NOMO-1 treated with DMSO at 0.1 percent for 48 hours (cell line): Measurements from ENCODE around the gene ISG15.
"Not testable (repeated sequence)": the region's sequence is repeated elsewhere in the genome, so short reads cannot be mapped to it uniquely, and the experiment has no call there.

Experiments
- DNase-seq: peaks from one replicate; lab custom pipeline; 2025; ENCODE audit not compliant: unreplicated experiment; lab: John Stamatoyannopoulos, UW

The ISG15 gene

GRCh38 chr1:1043921-1044320 lies 30.6 kb downstream of the ISG15 start:
- DNase-seq, result no peak

GRCh38 chr1:1044455-1045078 lies 31.3 kb downstream of the ISG15 start:
- DNase-seq, result no peak

- DNase-seq, result no peak
These were observed 31.8 kb downstream of the ISG15 start for GRCh38 chr1:1045129-1045528.

GRCh38 chr1:1046243-1046642 lies 32.9 kb downstream of the ISG15 start:
- DNase-seq, result no peak

- DNase-seq, result no peak
These were observed 33.5 kb downstream of the ISG15 start for GRCh38 chr1:1046767-1047166.

GRCh38 chr1:1047407-1047806 lies 34.1 kb downstream of the ISG15 start:
- no peak for DNase-seq

GRCh38 chr1:1047963-1048362 lies 34.7 kb downstream of the ISG15 start:
- no peak for DNase-seq

GRCh38 chr1:1048765-1049164 lies 35.5 kb downstream of the ISG15 start:
- DNase-seq, result no peak

GRCh38 chr1:1049318-1050165 lies 36.2 kb downstream of the ISG15 start:
- DNase-seq, result no peak

- no peak for DNase-seq
These were observed 37.3 kb downstream of the ISG15 start for GRCh38 chr1:1050577-1051052.

- no peak for DNase-seq
These were observed 38.0 kb downstream of the ISG15 start for GRCh38 chr1:1051127-1051810.

- DNase-seq, result no peak
These were observed 38.9 kb downstream of the ISG15 start for GRCh38 chr1:1052003-1052840.

- no peak for DNase-seq
These were observed 39.7 kb downstream of the ISG15 start for GRCh38 chr1:1053022-1053421.

- DNase-seq, result no peak
These were observed 40.4 kb downstream of the ISG15 start for GRCh38 chr1:1053682-1054081.

- no peak for DNase-seq
These were observed 40.9 kb downstream of the ISG15 start for GRCh38 chr1:1054099-1054700.

- no peak for DNase-seq
These were observed 41.7 kb downstream of the ISG15 start for GRCh38 chr1:1054971-1055370.

GRCh38 chr1:1055841-1056736 lies 42.8 kb downstream of the ISG15 start:
- no peak for DNase-seq

- not testable (repeated sequence) for DNase-seq
These were observed 44.4 kb downstream of the ISG15 start for GRCh38 chr1:1057769-1058087.

- no peak for DNase-seq
These were observed 45.0 kb downstream of the ISG15 start for GRCh38 chr1:1058088-1058905.
